GM19463 (cell line): ENCODE results near the gene KIF12.
"Not testable (repeated sequence)": the region's sequence is repeated elsewhere in the genome, so short reads cannot be mapped to it uniquely, and the experiment has no call there.

Source experiments
- ATAC-seq: cut with Tn5 transposase; IDR thresholded peaks from one replicate; pipeline ENCODE4 v1.9.1; 2021; ENCODE audit warnings: mild to moderate bottlenecking, moderate library complexity; ENCODE audit not compliant: unreplicated experiment

Gene KIF12

DNA sequence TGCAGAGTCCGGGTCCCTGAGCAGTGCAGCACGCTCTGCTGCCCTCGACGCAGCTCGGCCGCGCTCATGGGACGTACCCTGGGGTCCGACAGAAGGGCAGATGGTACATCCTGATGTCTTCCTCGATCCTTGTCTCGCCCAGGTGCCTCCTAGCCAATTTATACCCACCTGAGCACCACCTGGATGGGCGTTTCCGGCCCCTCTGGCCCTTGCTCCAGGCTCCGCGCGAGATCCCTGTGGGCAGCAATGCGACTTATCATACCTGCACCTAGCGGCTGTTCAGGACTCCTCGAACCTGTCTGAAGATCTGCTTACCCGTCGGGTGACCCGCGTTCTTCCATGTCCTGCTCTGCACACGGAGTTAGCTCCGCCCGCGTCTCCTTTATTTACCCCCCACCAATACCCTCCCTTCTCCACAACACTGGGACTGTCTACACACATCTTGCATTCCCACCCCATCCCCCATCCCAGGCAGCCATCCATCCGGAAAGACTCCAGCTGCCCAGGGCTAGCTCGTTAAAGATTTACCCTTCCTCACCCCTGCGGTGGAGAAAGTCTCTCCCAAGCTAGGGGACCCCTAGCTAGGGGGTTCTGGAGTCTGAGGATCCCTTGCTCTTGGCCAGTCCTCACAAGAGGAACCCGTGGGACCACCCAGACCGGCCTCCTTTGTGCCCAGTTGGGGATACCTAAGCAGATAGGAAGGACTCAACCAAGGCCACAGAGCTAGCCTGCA lies at the start of gene KIF12:
KIF12 (minus strand) TSS at position 357 of the 733 bp plus-strand sequence; CDS start at position 341, 16 bp downstream.
- ATAC-seq = no peak

DNA sequence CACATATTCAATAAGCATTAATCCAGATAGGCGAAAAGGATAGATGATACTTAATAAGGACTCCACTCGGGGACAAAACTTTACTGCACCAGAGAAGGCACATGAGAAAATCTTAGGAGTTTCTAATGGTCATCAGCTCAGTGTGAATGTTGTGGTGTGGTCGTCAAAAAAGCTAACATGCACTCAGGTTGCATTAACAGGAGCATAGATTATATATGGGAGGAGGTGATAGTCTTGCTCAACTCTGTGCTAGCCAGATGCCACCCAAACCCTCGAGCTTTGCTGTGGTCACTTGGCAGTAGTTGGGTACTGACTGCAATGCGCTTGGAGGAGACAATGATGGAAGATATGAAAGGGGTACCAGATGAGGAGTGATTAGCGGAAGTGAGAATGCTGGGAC lies 47.6 kb upstream of the KIF12 start:
- no peak for ATAC-seq

DNA sequence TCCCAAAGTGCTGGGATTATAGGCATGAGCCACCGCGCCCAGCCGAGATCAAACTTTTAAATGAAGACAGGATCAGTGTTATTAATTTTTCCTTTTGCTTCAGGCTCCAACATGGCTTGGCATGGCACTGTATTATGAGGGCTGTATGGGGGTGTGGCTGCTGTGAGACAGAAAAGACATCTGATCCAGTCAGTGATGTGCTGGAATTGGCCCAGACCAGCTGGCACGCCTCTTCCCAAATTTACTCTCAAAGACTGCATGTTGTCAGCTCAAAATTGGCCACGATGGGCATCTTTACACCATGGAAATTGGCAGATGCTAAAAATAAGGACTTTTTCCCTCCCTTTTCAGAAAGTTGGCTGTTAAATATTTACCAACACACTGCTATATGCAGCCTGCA lies 44.1 kb upstream of the KIF12 start:
- ATAC-seq = no peak

DNA sequence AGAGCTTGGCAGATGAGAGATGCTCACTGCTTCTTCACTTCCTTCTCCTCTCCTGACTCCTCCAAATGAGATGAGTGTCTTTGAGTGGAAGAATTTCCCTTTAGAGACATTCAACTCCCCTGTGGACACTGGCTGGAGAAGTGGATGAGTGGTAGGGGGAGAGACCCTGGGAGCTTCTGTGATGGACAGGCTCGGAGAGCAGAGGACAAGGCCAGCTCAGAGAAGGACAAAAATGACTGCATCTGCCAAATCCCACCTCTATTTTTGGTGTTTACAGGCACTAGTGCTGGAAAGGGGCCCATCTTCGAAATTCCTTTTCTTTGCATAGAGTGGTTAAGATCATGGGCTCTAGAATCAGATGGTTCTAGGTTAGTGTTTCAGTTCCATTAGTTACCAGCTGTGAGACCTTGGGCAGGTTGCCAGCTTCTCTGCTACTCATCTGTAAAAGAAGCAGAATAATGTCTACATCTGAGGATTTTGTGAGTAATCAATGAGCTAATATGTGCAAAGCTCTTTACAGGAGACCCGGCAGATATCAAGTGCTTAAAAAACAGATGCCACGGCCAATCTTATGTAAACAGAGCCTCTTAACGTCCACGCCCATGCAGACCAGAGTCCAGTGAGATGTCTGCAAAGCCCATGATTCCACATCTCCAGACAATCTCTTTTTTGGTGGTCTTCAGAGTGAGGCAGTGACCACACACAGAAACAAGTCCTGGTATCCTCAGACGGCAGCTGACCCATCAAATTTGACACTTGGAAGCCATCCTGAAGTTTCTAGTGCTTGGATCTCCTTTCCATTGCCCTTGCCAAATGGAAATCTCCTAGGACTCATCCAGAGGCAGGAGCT lies 42.7 kb upstream of the KIF12 start:
- no peak for ATAC-seq

DNA sequence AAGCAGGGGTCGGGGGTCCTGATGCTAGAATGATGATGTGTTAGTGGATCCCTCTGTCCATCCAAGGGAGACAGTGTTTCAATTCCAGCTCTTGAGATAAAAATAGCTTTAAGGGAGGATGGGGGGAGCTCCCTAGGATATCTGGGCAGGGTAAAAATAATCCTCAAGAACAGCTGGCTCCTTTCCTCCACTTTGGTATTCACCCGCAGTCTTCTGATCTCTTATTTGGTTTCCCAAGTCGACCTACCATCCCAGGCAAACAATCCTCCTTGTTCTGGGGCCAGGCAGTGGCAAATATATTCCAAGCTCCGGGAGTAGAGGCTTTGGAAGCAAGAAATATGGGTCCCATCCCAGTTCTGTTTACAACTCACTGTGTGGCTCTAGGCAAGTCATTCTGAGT lies 41.8 kb upstream of the KIF12 start:
- no peak for ATAC-seq

DNA sequence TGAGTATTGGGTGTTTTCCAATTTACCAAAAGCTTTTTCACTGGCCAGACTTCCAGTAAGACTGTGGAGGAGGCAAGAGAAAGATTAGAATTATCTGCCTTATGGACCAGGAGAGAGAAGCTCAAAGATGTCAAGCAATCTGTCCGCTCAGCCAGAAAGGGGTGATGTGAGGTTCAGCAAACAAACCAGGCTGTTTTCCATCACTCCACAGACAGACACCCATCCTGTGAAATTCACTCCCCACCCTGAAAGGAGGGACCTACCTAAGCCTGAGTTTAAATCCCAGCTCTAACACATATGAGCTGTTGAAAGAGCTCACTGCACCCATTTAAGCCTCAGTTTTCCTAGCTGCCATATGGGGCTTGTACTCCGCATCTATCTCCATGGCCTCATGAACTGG lies 41.3 kb upstream of the KIF12 start:
- ATAC-seq = no peak

DNA sequence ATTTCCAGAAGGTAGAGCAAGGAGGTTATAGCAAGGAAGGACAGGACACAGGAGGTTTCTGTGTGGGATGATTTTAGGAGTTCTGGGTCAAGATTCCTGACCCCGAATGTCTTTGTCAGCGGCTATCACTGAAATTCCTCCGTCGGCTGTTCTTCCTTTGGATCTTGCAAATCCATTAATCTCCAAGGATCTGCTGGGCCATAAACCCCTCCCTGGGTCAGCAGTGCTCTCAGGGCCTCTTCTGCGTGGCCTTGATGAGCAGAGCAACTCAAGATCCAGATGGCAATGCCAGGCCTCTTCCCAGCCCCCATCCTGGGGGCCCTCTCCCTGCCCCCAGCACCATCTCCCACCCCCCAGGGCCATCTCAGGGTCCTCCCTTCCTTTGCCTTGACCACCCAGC lies 40.0 kb upstream of the KIF12 start:
- no peak for ATAC-seq

DNA sequence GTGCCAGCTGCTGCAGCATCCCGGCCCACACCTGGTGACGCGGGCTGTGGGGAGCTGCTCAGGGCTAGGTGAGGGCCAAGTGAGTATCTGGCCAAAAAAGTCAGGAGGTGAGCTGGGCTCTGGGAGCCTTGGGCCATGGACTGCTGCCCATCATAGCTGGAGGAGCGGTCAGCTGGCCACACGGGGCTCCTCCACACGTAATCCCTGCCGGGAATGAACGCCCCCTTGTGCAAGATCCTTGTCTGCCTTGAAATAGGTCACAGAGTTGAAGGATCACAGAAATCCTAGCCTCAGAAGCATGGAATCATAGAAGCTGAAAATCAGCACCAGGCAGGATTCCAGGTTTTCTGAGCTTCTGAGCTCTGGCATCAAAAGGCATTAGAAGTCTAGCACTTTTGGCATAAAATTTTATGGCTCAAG lies 39.5 kb upstream of the KIF12 start:
- ATAC-seq = no peak

DNA sequence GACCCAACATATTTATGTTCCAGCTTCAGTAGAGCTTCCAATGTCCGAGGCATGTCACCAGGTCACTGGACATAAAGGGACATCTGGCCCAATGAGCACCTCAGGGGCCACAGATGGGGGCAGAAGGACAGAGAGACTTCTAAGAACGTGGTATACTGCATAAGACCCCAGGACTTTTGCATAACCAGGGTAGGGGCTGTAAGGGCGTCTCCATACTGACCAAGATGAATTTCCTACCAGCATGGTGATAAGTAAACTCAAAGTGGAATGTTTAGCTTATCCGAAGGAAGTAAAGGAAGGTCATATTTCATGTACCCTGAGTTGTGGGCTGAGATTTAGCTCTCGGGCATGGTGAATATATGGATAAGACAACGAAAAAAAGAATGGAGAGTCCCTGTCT lies 38.7 kb upstream of the KIF12 start:
- ATAC-seq = no peak

DNA sequence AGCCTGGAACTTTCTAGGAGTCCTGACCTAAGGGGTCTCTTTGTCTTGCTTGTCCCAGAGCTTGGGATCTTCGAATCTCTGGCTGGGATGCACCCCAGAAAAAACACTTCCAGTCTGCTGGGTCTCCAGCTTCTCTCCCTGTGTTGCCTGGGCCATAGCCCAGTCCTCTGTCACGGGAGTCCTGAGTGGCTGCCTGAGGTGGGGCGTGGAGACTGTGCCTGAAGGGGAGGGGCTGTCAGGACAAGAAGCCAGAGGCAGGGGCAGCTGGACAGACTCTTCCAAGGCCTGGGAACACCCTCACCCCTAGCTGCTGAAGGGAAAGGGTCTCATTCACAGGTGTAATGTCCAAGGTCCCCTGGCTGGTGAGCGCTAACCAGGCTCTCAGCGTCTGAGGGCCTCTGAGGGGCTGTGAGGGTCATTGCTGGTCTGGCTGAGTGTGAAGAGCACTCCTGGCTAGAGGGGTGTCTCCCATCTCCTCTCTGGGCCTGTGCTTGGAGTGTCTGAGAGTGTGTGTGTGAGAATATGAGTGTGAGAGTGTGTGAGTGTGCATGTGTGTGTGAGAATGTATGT lies 35.8 kb upstream of the KIF12 start:
- no peak for ATAC-seq

DNA sequence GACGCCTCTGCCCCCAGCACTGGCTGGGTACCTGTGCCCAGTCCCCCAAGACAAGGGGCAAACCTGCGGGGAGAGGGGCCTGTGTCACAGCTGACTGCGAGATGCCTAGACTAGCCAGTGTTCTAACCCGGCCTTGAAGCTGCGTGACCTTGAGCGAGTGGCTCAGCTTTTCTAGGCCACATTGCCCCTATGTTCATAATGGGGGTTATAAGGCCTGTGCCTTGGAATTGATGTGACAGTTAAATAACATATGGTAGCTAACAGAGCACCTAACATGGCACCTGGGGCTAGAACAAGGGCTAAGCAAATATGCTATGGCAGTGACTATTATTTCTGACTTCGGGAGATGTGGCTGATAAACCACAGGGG lies 33.4 kb upstream of the KIF12 start:
- ATAC-seq = no peak

DNA sequence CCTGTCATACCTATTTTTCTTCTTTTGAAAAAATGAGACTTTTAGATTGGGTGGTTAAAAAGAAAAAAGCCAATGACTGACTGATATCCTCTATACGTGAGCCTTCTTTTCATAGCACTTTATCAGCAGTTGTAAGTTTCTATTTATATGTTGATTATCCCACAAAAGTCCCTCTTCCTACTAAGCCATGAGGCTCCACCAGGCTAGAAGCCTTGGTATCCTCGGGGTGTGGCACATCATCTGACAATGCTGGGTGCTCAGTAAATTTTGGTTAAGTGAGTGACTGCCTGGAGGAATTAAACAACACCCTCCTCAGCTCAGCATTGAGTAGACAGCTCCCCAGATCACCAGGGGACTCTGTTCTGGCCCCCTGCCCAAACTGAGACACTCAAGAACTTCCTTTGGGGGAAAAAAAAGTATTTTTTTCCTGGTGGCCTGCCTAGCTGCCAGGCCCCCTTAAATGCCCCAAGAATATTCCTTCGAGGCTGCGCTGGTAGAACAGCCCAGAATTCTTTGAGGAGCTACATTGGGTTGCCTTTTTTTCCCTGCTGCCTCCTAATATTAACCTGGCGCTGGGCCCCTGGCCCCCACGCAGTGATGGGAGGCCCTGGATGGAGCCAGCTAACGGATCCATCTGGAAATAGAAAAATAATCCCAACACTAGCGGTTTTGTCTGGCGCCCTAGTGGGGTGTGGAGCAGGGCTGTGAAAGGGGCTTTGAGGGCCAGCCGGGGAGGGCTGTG lies 32.9 kb upstream of the KIF12 start:
- ATAC-seq = no peak

DNA sequence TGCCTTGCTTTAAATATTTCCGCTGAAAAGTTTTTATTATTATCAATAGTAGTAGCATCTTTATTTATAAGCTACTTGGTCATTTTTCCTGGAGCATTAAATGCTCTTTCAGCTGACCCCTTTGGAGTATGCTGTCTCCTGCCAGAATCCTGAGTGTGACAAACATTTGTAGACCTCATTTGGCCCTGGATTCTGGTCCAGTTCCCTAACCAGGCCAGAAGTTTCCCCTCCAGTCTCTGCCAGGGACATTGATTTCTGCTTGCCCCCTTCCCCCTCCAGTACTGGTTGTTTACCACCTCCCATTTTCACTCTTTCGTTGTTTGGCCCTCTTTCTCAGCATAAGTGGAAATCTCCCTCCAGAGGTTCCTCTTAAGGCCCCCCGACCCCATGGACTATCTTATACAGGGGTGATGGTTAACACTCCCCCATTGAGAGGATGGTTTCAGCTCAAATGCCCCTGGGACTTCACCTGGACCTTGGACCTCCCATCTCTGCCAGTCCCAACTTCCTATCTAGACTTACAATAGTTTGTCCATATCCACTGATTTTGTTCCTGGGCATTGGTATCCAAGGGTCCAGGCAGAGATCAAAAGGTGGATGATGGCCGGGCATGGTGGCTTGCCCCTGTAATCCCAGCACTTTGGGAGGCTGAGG lies 31.7 kb upstream of the KIF12 start:
- ATAC-seq = no peak

DNA sequence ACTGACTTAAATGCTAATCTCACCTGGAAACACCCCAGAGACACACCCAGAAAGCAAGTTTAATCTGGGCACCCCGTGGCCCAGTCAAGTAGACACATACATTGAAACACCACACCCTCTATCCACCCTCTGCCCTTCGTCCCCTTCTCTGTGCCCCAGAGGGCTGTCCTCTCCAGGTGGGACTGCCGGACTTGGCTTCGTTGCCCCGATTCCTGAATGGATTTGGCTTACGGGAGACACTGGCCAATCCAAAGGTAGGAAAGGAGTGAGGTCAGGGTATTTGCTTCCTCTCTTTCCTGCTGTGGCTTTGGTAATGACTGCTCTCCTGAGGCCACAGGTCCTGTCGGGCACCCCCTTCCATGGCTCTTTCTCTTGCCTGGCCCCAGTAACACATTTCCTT lies 31.0 kb upstream of the KIF12 start:
- no peak for ATAC-seq

DNA sequence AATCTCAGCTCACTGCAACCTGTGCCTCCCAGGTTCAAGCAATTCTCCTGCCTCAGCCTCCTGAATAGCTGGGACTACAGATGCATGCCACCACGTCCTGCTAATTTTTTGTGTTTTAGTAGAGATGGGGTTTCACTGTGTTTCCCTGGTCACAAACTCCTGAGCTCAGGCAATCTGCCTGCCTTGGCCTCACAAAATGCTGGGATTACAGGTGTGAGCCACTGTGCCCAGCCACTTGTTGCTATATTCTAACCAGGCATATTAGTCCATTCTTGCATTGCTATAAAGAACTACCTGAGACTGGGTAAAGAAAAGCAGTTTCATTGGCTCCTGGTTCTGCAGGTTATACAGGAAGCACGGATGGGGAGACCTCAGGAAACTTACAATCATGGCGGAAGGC lies 29.7 kb upstream of the KIF12 start:
- ATAC-seq = not testable (repeated sequence)

DNA sequence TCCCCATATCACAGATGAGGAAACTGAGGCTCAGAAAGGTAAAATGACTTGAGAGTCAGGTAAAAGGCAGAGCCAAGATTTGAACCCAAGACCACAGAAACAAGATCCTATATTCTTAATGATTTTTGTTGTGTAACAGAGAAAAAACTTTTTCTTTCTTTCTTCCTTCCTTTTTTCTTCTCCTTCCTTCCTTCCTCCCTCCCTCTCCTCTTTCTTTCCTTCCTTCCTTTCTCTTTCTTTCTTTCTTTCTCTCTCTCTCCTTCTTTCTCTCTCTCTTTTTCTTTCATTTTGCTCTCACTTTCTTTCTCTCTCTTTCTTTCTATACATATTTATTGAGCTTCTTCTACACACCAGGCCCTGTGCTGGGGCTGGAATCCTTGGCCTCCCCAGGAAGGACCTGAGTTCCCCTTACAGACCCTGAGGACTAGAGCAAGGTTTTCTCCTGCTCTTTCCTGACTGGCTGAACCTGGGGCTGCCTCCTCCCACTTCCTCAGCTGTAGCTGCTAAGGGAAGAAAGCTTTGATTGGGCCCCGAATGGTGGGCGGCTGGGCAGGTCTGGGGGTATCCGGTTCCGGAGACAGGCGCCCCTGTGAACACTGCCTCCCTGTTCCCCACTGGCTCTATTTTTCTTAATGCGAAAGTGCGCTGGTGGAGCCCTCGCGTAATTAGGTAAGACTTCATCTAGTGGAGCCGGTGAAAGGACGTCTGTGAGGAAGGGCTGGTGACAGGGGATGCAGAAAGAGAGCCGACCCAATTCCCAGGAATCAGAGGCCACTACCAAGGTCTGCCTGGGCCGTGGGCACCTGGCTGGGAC lies 27.4 kb upstream of the KIF12 start:
- ATAC-seq = no peak

DNA sequence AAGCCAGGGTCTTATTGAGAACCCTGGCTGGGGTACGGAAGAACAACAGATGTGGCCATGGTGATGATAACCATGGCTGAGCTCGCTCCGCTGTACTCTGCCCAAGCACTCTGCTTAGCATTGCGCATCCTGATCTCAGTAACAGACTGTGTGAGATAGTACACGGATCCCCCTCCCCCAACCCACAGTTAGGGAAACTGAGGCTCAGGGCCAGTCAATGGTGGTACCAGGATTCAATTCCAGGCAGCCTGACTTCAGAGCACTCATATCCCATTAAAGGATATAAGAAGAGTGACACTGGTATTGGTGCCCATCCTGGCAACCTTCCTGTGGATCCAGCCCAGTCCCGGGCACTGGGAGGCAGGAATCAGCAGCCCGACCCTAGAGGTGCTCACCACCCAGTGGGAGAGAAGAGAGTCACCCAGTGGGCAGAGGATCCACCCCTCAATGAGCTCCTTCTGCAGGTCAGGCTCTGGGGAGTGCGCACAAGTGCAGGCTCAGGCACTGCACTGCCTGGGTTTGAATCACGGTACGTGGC lies 26.5 kb upstream of the KIF12 start:
- ATAC-seq = no peak

DNA sequence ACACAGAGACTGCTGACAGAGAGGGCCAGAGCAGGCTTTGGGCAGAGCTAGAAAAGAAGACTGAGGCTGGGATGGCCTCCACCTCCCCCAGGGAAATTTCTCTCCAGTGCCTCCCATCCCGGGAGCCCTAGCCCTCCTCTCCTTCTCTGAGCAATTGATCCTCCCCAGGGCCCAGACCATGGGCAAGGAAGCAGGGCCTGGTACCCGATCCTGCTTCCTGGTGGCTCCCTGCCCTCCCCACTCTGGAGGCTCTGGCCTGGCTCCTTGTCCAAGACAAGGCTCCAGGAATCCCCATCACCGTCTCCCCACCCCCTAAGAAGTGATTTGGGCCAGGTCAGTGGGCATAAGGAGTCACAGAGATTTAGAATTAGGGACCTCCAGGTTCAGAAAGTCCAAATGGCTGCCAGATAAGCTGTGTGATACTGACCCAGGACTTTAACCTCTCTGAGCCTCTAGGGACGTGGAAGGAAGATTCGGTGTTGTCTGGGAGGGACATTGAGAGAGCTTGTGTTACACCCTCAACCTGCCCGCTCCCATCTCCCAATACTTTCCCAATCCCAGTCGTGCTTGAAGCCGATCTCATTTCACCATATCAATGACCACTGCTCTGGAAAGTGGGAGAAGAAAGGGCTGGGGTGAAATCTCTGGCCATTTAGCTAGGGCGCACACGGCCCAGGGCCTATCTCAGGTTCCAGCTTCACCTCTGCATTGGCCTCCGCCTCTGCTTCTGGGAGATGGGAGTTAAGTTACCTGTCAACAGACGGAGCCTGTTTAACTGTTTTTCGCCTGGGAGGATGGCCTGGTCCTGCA lies 25.8 kb upstream of the KIF12 start:
- ATAC-seq = no peak

DNA sequence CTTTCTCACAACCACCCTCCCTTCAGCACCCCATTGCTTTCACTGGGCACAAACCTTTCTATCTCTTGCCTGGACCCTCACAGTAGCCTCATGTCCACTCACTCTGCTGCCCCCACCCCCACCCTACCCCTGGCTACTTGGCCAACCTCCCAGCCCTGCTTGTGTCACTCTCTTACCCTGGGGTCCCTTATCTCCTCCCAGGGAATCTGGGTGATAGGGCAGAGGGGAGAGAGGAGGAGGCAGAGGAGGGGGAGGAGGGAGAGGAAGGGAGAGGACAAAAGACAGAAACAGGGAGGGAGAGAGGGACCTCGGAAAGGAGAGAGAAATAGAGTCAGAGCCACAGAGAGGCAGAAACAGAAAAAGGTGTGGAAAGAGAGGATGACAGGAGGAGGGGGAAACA lies 25.0 kb upstream of the KIF12 start:
- no peak for ATAC-seq
